Measurements from ENCODE around the gene UBA6. TPM values are rescaled to one million over a fixed set of nuclear protein-coding genes. Genes with fewer than 3 reads are reported as not detected.

UBA6 gene
- total RNA-seq, 6 experiments from 2014 or later: 84.7 to 137 (median 94.7) TPM

- no peak overlapping the region; the same call in 1 of the 2 replicates for H3K4me3 Mint-ChIP-seq
- peaks cover 39% of the 10 kb centered on the region for H3K4me1 Mint-ChIP-seq (ENCODE audit: low read depth)
- no peaks in the 10 kb centered on the region for H3K27me3 Mint-ChIP-seq (ENCODE audit: insufficient read depth)
- H3K36me3 Mint-ChIP-seq (ENCODE audit: low read depth): peaks cover 60% of the 10 kb centered on the region
- DNase-seq: no peak
- no peak for TF ChIP-seq CTCF (IDR thresholded peaks at IDR 0.05)
- H3K27ac Mint-ChIP-seq: no peak overlapping the region; the same call in 1 of the 2 replicates
- no peaks in the 10 kb centered on the region for H3K9me3 Mint-ChIP-seq
Observed at GRCh38 chr4:67696061-67696460, 4.9 kb downstream of the UBA6 start.

- Mint-ChIP-seq H3K4me1 (ENCODE audit: low read depth) (peaks cover 45% of the 10 kb centered on the region), H3K9me3 (no peaks in the 10 kb centered on the region), H3K36me3 (ENCODE audit: low read depth) (peaks cover 66% of the 10 kb centered on the region), H3K27ac (no peak overlapping the region), H3K4me3 (no peak overlapping the region), H3K27me3 (ENCODE audit: insufficient read depth) (no peaks in the 10 kb centered on the region)
- no peak for TF ChIP-seq CTCF (IDR thresholded peaks at IDR 0.05)
- no peak for DNase-seq
Observed at GRCh38 chr4:67694662-67695061, 6.3 kb downstream of the UBA6 start.

- DNase-seq: no peak
- no peaks in the 10 kb centered on the region for H3K9me3 Mint-ChIP-seq
- H3K36me3 Mint-ChIP-seq (ENCODE audit: low read depth): peaks cover 61% of the 10 kb centered on the region
- no peaks in the 10 kb centered on the region for H3K27me3 Mint-ChIP-seq (ENCODE audit: insufficient read depth)
- H3K27ac Mint-ChIP-seq: no peak overlapping the region
- H3K4me1 Mint-ChIP-seq (ENCODE audit: low read depth): peaks cover 52% of the 10 kb centered on the region
- H3K4me3 Mint-ChIP-seq: no peak overlapping the region
- no peak for TF ChIP-seq CTCF (IDR thresholded peaks at IDR 0.05)
Observed at GRCh38 chr4:67691328-67691727, 9.6 kb downstream of the UBA6 start.

- no peak for TF ChIP-seq CTCF (IDR thresholded peaks at IDR 0.05)
- Mint-ChIP-seq H3K4me1 (ENCODE audit: low read depth) (peaks cover 53% of the 10 kb centered on the region), H3K9me3 (no peaks in the 10 kb centered on the region), H3K4me3 (peak overlapping the region; percentile 75), H3K36me3 (ENCODE audit: low read depth) (peaks cover 37% of the 10 kb centered on the region), H3K27me3 (ENCODE audit: insufficient read depth) (no peaks in the 10 kb centered on the region), H3K27ac (peak overlapping the region; percentile 88)
- DNase-seq: peak; percentile 51
Observed at GRCh38 chr4:67687636-67688035, 13.3 kb downstream of the UBA6 start.

GRCh38 chr4:67685532-67685859 lies 15.5 kb downstream of the UBA6 start:
- Mint-ChIP-seq H3K9me3 (no peaks in the 10 kb centered on the region; the same call in 1 of the 2 replicates), H3K4me1 (ENCODE audit: low read depth) (peaks cover 71% of the 10 kb centered on the region), H3K4me3 (peak overlapping the region; percentile 33), H3K27ac (peak overlapping the region; percentile 76), H3K36me3 (ENCODE audit: low read depth) (peaks cover 30% of the 10 kb centered on the region), H3K27me3 (ENCODE audit: insufficient read depth) (no peaks in the 10 kb centered on the region)
- no peak for TF ChIP-seq CTCF (IDR thresholded peaks at IDR 0.05)
- no peak for DNase-seq
